Astrocyte of the cerebellum (primary cell): ENCODE data around the gene ZMYND8.
"Not testable (repeated sequence)": the region's sequence is repeated elsewhere in the genome, so short reads cannot be mapped to it uniquely, and the experiment has no call there.

Experiments used
- DNase-seq: peaks from one replicate; pipeline ENCODE4 v3.0.0-alpha.2; 2011; ENCODE audit warnings: low read depth
- H3K4me3 ChIP-seq: 2 replicates; pipeline ENCODE4 v1.5.1; 2011; ENCODE audit warnings: mild to moderate bottlenecking, low read depth, low read length, moderate library complexity
- CTCF ChIP-seq: IDR thresholded peaks from 2 replicates; pipeline ENCODE4 v1.5.1; 2012; ENCODE audit warnings: low read length, low read depth, moderate library complexity, mild to moderate bottlenecking; ENCODE audit errors: missing control alignments
- in situ Hi-C: cut with HindIII; loops from 2 replicates; pipeline ENCODE4 v1.10.0; 2017; ENCODE audit warnings: low sequenced_read_pairs

The ZMYND8 gene

DNA sequence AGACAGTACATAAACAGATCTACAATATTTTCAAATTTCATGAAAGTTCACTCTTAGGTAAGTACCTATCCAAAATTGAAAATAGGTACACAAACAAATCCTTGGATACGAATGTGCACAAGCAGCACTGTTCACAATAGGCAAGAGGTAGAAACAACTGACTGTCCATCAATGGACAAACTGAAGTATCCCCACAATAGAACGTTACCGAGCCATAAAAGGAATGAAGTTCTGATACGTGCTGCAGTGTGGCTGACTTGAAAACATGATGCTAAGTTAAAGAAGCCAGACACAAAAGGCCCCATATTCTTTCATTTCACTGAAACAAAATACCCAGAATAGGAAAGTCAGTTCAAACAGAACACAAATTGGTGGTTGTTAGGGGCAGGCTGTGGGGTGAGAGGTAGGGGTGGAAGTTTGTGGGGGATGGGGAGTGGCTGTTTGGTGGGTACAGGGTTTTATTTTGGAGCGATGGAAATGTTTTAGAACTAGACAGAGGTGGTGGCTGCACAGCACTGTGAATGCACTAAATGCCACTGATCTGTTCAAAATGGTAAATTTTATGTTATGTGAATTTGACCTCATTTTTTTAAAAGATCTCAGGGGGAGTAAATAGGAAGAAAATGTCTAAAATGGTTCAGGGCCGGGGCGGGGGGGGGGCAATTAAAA, 89.5 kb downstream of the ZMYND8 start:
- no peak overlapping the region for H3K4me3 ChIP-seq
- DNase-seq, result no peak
- in situ Hi-C loops, result no loop called here
- TF ChIP-seq CTCF, result no peak

GRCh38 chr20:47265984-47266383, 90.5 kb downstream of the ZMYND8 start:
- in situ Hi-C loops, result no loop called here
- DNase-seq, result no peak
- H3K4me3 ChIP-seq, result no peak overlapping the region
- no peak for TF ChIP-seq CTCF

- DNase-seq, result no peak
- in situ Hi-C loops, result no loop called here
- no peak for TF ChIP-seq CTCF
- H3K4me3 ChIP-seq, result no peak overlapping the region
Observed at GRCh38 chr20:47265214-47265613, 91.3 kb downstream of the ZMYND8 start.

- in situ Hi-C loops, DNase-seq, H3K4me3 ChIP-seq: not testable (repeated sequence)
Observed at GRCh38 chr20:47264137-47264769, 92.2 kb downstream of the ZMYND8 start.

DNA sequence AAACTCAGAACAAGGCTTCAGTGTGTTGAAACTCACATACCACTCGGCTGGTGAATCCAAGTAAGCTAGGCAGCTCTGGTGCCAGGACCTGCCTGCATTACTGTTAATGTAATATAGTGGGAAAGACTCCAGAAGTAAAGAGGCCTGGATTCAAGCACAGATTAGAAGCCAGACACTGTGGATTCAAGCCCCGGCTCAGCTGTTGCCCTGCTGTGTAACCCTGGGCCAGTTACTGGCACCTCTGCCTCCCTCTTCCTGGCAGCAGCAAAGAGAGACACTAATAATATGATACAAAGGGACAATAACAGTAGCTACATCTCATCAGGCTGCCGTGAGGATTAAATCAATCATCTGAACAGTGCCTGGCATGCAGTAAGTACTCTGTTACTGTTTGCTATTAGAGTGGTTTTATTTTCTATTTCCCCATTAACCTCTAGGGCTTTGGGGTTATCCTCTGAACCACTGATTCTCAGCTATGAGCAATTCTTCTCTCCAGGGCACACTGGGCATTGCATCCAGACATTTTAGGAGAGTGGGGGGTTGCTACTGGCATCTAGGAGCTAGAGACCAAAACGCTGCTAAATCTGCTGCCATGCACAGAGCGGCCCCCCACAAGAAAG, 92.9 kb downstream of the ZMYND8 start:
- TF ChIP-seq CTCF, result no peak
- in situ Hi-C loops, result no loop called here
- no peak overlapping the region for H3K4me3 ChIP-seq
- no peak for DNase-seq

DNA sequence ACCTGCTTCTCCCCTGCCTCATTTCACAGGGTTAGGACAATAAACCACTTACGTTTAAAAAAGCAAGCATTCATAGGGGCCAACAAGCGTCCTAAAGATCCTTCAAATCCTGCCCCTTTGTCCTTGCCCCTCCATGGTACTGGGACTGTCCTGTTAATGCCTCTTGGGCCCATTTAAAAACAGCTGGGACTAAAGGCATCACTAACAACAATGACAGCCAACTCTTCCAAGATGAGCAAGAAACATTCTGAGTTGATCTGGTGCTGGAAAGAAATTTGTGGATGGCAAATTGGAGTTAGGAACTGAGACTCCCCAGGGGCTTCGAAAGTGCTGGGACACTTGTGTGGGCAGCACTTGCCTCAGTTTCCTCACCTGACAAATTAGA, 93.4 kb downstream of the ZMYND8 start:
- in situ Hi-C loops, result no loop called here
- H3K4me3 ChIP-seq, result no peak overlapping the region
- no peak for DNase-seq
- TF ChIP-seq CTCF, result no peak

GRCh38 chr20:47262365-47263013, 94.0 kb downstream of the ZMYND8 start:
- in situ Hi-C loops, result no loop called here
- H3K4me3 ChIP-seq, result no peak overlapping the region
- TF ChIP-seq CTCF, result no peak
- no peak for DNase-seq
